Trophoblast cell (in vitro differentiated cells and primary cell): ENCODE data around the gene FHAD1.

Source experiments
- DNase-seq, 2 donors: peaks; one replicate each; pipeline ENCODE4 v3.0.0-alpha.2; 2016
- H2AFZ ChIP-seq: 2 replicates; pipeline ENCODE4 v1.6.1; 2013; ENCODE audit warnings: low read length, moderate library complexity, mild to moderate bottlenecking; ENCODE audit not compliant: insufficient read depth, poor library complexity
- H2AK5ac ChIP-seq: 2 replicates; pipeline ENCODE4 v1.6.1; 2013; ENCODE audit warnings: mild to moderate bottlenecking, low read length
- H2BK120ac ChIP-seq: 2 replicates; pipeline ENCODE4 v1.6.1; 2013; ENCODE audit warnings: low read length, mild to moderate bottlenecking, moderate library complexity; ENCODE audit not compliant: insufficient read depth, poor library complexity
- H2BK12ac ChIP-seq: 2 replicates; pipeline ENCODE4 v1.6.1; 2013; ENCODE audit warnings: mild to moderate bottlenecking, low read length, moderate library complexity
- H2BK5ac ChIP-seq: 2 replicates; pipeline ENCODE4 v1.6.1; 2013; ENCODE audit warnings: low read length, low read depth, moderate library complexity, mild to moderate bottlenecking; ENCODE audit not compliant: poor library complexity
- H3K14ac ChIP-seq: 2 replicates; pipeline ENCODE4 v1.6.1; 2013; ENCODE audit warnings: mild to moderate bottlenecking, low read length
- H3K18ac ChIP-seq: 2 replicates; pipeline ENCODE4 v1.6.1; 2013; ENCODE audit warnings: mild to moderate bottlenecking, low read length
- H3K23ac ChIP-seq: 2 replicates; pipeline ENCODE4 v1.6.1; 2013; ENCODE audit warnings: low read length
- H3K27ac ChIP-seq: 2 replicates; pipeline ENCODE4 v1.5.1; 2013; ENCODE audit warnings: low read depth, mild to moderate bottlenecking, inconsistent platforms, low read length, moderate library complexity
- H3K27me3 ChIP-seq: 2 replicates; pipeline ENCODE4 v1.6.1; 2013; ENCODE audit warnings: inconsistent platforms, mild to moderate bottlenecking, low read length, moderate library complexity; ENCODE audit not compliant: insufficient read depth
- H3K36me3 ChIP-seq, 2 experiments: 1 replicate in 1 of 2; 2 replicates in 1 of 2; pipeline ENCODE4 v1.6.1; 2013; ENCODE audit warnings: low read length in 2 of 2, mild to moderate bottlenecking in 2 of 2, moderate library complexity in 1 of 2; ENCODE audit not compliant: insufficient read depth in 2 of 2, control insufficient read depth in 1 of 2
- H3K4ac ChIP-seq: 2 replicates; pipeline ENCODE4 v1.6.1; 2013; ENCODE audit warnings: low read depth, mild to moderate bottlenecking, low read length, moderate library complexity
- H3K4me1 ChIP-seq, 2 experiments: 1 replicate in 1 of 2; 2 replicates in 1 of 2; pipeline ENCODE4 v1.6.1; 2013; ENCODE audit warnings: low read length in 2 of 2, mild to moderate bottlenecking in 2 of 2, moderate library complexity in 1 of 2; ENCODE audit not compliant: insufficient read depth in 2 of 2, control insufficient read depth in 1 of 2
- H3K4me2 ChIP-seq: 2 replicates; pipeline ENCODE4 v1.6.1; 2013; ENCODE audit warnings: inconsistent platforms, mild to moderate bottlenecking, low read length, moderate library complexity
- H3K4me3 ChIP-seq: 2 replicates; pipeline ENCODE4 v1.5.1; 2013; ENCODE audit warnings: mild to moderate bottlenecking, low read depth, low read length, inconsistent platforms
- H3K79me1 ChIP-seq: one replicate; pipeline ENCODE4 v1.6.1; 2013; ENCODE audit warnings: low read length
- H3K79me2 ChIP-seq: 2 replicates; pipeline ENCODE4 v1.6.1; 2013; ENCODE audit warnings: low read length, mild to moderate bottlenecking; ENCODE audit not compliant: control insufficient read depth, insufficient read depth, poor library complexity
- H3K9ac ChIP-seq: 2 replicates; pipeline ENCODE4 v1.6.1; 2013; ENCODE audit warnings: mild to moderate bottlenecking, low read length
- H3K9me3 ChIP-seq: 2 replicates; pipeline ENCODE4 v1.6.1; 2013; ENCODE audit warnings: low read depth, mild to moderate bottlenecking, control low read depth, inconsistent platforms, low read length; ENCODE audit not compliant: insufficient read depth
- H4K12ac ChIP-seq: 2 replicates; pipeline ENCODE4 v1.6.1; 2013; ENCODE audit warnings: low read depth, mild to moderate bottlenecking, low read length, moderate library complexity
- H4K8ac ChIP-seq: 2 replicates; pipeline ENCODE4 v1.6.1; 2013; ENCODE audit warnings: low read depth, mild to moderate bottlenecking, low read length, moderate library complexity
- H4K91ac ChIP-seq: one replicate; pipeline ENCODE4 v1.6.1; 2013; ENCODE audit warnings: low read depth, mild to moderate bottlenecking, low read length, moderate library complexity
- WGBS: extraction: QIAGEN DNeasy Blood & Tissue Kit; methylation state at CpG from one replicate; pipeline ENCODE4 v1.1.7; 2013; ENCODE audit warnings: missing lambda C conversion rate; ENCODE audit not compliant: insufficient read length, insufficient coverage; ENCODE audit errors: extremely low coverage; 5-methylcytosine and 5-hydroxymethylcytosine counted together

FHAD1 gene

GRCh38 chr1:15436881-15437442 lies 189.9 kb downstream of the FHAD1 start:
- no peak overlapping the region for H4K91ac ChIP-seq
- DNase-seq: no peak
- no peak overlapping the region for H2AK5ac ChIP-seq
- no peak overlapping the region for H4K12ac ChIP-seq
- H3K23ac ChIP-seq: no peak overlapping the region
- no peak overlapping the region for H3K4me3 ChIP-seq
- no peak overlapping the region for H3K14ac ChIP-seq
- H3K36me3 ChIP-seq: no peaks in the 10 kb centered on the region
- H3K9me3 ChIP-seq: peaks cover 3% of the 10 kb centered on the region
- no peaks in the 10 kb centered on the region for H3K79me2 ChIP-seq
- no peak overlapping the region for H2BK12ac ChIP-seq
- H4K8ac ChIP-seq: no peak overlapping the region
- H3K18ac ChIP-seq: no peak overlapping the region
- H2BK120ac ChIP-seq: no peak overlapping the region
- H2BK5ac ChIP-seq: no peak overlapping the region
- no CpG with 5 or more reads among the region's 6 CpGs for WGBS
- no peak overlapping the region for H3K4ac ChIP-seq
- no peak overlapping the region for H3K27ac ChIP-seq
- no peak overlapping the region for H2AFZ ChIP-seq
- H3K9ac ChIP-seq: no peak overlapping the region
- no peaks in the 10 kb centered on the region for H3K4me1 ChIP-seq
- no peak overlapping the region for H3K4me2 ChIP-seq
- no peaks in the 10 kb centered on the region for H3K79me1 ChIP-seq
- H3K27me3 ChIP-seq: no peaks in the 10 kb centered on the region

GRCh38 chr1:15439325-15439724 lies 192.3 kb downstream of the FHAD1 start:
- H3K4me3 ChIP-seq: no peak overlapping the region
- WGBS: no CpG with 5 or more reads among the region's 14 CpGs

DNA sequence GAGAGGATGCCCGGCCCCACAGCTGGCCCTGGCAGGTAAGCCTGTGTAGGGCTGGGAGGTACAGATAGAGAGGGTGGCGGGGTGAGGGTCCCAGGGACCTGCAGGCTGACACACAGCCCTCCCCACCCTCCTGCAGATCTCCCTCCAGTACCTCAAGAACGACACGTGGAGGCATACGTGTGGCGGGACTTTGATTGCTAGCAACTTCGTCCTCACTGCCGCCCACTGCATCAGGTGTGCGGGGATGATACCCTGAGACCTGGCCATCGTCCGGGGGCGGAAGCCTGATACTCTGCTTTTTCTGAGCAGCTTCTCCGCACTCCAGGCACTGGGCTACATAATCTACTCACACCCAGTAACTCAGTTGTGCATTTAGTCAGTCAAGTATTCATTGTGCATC lies 193.3 kb downstream of the FHAD1 start:
- peak overlapping the region; percentile 1 for H3K4me3 ChIP-seq
- H2AFZ ChIP-seq: no peak overlapping the region
- H3K79me2 ChIP-seq: no peaks in the 10 kb centered on the region
- no peak overlapping the region for H4K12ac ChIP-seq
- no peak overlapping the region for H3K27ac ChIP-seq
- WGBS: no CpG with 5 or more reads among the region's 13 CpGs
- no peak for DNase-seq
- H3K4me2 ChIP-seq: no peak overlapping the region
- H4K91ac ChIP-seq: no peak overlapping the region
- no peak overlapping the region for H3K14ac ChIP-seq
- no peak overlapping the region for H3K18ac ChIP-seq
- no peaks in the 10 kb centered on the region for H3K36me3 ChIP-seq
- no peaks in the 10 kb centered on the region for H3K27me3 ChIP-seq
- H2BK12ac ChIP-seq: no peak overlapping the region
- no peaks in the 10 kb centered on the region for H3K79me1 ChIP-seq
- no peak overlapping the region for H2BK5ac ChIP-seq
- no peak overlapping the region for H3K23ac ChIP-seq
- H3K4me1 ChIP-seq: no peaks in the 10 kb centered on the region
- H3K9ac ChIP-seq: no peak overlapping the region
- no peak overlapping the region for H2AK5ac ChIP-seq
- H4K8ac ChIP-seq: no peak overlapping the region
- no peak overlapping the region for H3K4ac ChIP-seq
- H2BK120ac ChIP-seq: no peak overlapping the region
- peaks cover under 1% of the 10 kb centered on the region for H3K9me3 ChIP-seq

More at GRCh38 chr1:15439325-15439724, 192.3 kb downstream of the FHAD1 start:
- Histone ChIP-seq H4K8ac (no peak overlapping the region), H2AK5ac (no peak overlapping the region), H4K91ac (no peak overlapping the region), H3K9ac (no peak overlapping the region), H3K4me1 (no peaks in the 10 kb centered on the region), H2AFZ (no peak overlapping the region), H2BK120ac (no peak overlapping the region), H3K4ac (no peak overlapping the region), H3K36me3 (no peaks in the 10 kb centered on the region), H3K18ac (no peak overlapping the region), H3K79me1 (no peaks in the 10 kb centered on the region), H3K79me2 (no peaks in the 10 kb centered on the region), H3K27me3 (no peaks in the 10 kb centered on the region), H3K9me3 (peaks cover 3% of the 10 kb centered on the region), H3K23ac (no peak overlapping the region), H3K14ac (no peak overlapping the region), H2BK12ac (no peak overlapping the region), H4K12ac (no peak overlapping the region), H3K4me2 (no peak overlapping the region), H3K27ac (no peak overlapping the region), H2BK5ac (no peak overlapping the region)
- DNase-seq: no peak

DNA sequence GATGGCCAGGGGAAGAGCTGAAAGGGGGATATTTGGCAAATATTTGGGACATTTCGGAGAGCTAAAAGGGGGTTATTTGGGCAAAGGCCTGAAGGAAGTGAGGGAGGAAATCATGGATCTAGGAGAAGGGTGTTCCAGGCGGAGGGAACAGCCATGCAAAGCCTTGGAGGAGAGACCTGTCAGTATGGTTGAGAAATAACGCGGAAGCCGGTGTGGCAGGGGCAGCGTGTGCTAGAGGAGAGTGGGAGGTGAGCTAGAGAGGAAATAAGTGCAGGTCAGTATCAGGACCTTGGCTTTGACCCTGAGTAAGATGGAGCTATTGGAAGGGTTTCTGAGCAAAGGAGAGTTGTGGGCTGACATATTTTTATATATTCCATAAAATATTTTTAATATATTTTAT lies 194.2 kb downstream of the FHAD1 start:
- WGBS: no CpG with 5 or more reads among the region's 6 CpGs

More for the DNA sequence above, 194.2 kb downstream of the FHAD1 start:
- Histone ChIP-seq H3K4me2 (no peak overlapping the region), H3K27ac (no peak overlapping the region), H2BK120ac (no peak overlapping the region), H3K4me3 (no peak overlapping the region), H3K4ac (no peak overlapping the region), H4K8ac (no peak overlapping the region), H3K79me2 (no peaks in the 10 kb centered on the region), H3K4me1 (no peaks in the 10 kb centered on the region), H3K27me3 (no peaks in the 10 kb centered on the region), H3K18ac (no peak overlapping the region), H2BK12ac (no peak overlapping the region), H2AK5ac (no peak overlapping the region), H4K91ac (no peak overlapping the region), H3K9me3 (no peaks in the 10 kb centered on the region), H3K36me3 (no peaks in the 10 kb centered on the region), H2AFZ (no peak overlapping the region), H3K9ac (no peak overlapping the region), H4K12ac (no peak overlapping the region), H3K79me1 (no peaks in the 10 kb centered on the region), H2BK5ac (no peak overlapping the region), H3K14ac (no peak overlapping the region), H3K23ac (no peak overlapping the region)
- DNase-seq: no peak
